GM06990 (cell line): ENCODE measurements around the gene GNLY.

Experiments used
- DNase-seq: peaks from one replicate; pipeline ENCODE4 v3.0.0-alpha.2; 2011; ENCODE audit not compliant: insufficient read length; ENCODE audit errors: extremely low read depth
- H3K27me3 ChIP-seq: replicated peaks from 2 replicates; pipeline ENCODE4 v1.6.0; 2011; ENCODE audit warnings: low read length; ENCODE audit not compliant: control insufficient read depth, insufficient read depth
- H3K36me3 ChIP-seq: 2 replicates; pipeline ENCODE4 v1.5.1; 2011; ENCODE audit warnings: low read length; ENCODE audit not compliant: control insufficient read depth, insufficient read depth
- H3K4me3 ChIP-seq: replicated peaks from 2 replicates; pipeline ENCODE4 v1.5.1; 2011; ENCODE audit warnings: low read depth, mild to moderate bottlenecking, control low read depth, low read length
- CTCF ChIP-seq: IDR thresholded peaks from 2 replicates; pipeline ENCODE4 v1.5.1; 2011; ENCODE audit warnings: low read length, control low read depth, mild to moderate bottlenecking, inconsistent platforms; ENCODE audit not compliant: insufficient read depth, poor library complexity, severe bottlenecking

The GNLY gene

GRCh38 chr2:85714841-85715240 lies 20.7 kb downstream of the GNLY start:
- no peaks in the 10 kb centered on the region; the same call in none of the 2 replicates for H3K27me3 ChIP-seq
- H3K36me3 ChIP-seq = no peaks in the 10 kb centered on the region
- DNase-seq = no peak
- TF ChIP-seq CTCF = no peak
- H3K4me3 ChIP-seq = no peak overlapping the region

- no peak for TF ChIP-seq CTCF
- Histone ChIP-seq H3K36me3 (no peaks in the 10 kb centered on the region), H3K4me3 (no peak overlapping the region), H3K27me3 (no peaks in the 10 kb centered on the region; the same call in none of the 2 replicates)
- no peak for DNase-seq
These were observed 22.3 kb downstream of the GNLY start for GRCh38 chr2:85716346-85716914.

- DNase-seq = no peak
- no peak overlapping the region for H3K4me3 ChIP-seq
- no peak for TF ChIP-seq CTCF
- H3K27me3 ChIP-seq = no peaks in the 10 kb centered on the region; the same call in none of the 2 replicates
- H3K36me3 ChIP-seq = no peaks in the 10 kb centered on the region
These were observed 23.3 kb downstream of the GNLY start for GRCh38 chr2:85717308-85718008.

- DNase-seq = no peak
- no peaks in the 10 kb centered on the region; the same call in none of the 2 replicates for H3K27me3 ChIP-seq
- no peak for TF ChIP-seq CTCF
- H3K36me3 ChIP-seq = no peaks in the 10 kb centered on the region
- no peak overlapping the region for H3K4me3 ChIP-seq
These were observed 23.8 kb downstream of the GNLY start for GRCh38 chr2:85718009-85718391.

- TF ChIP-seq CTCF = no peak
- Histone ChIP-seq H3K36me3 (no peaks in the 10 kb centered on the region), H3K27me3 (no peaks in the 10 kb centered on the region; the same call in none of the 2 replicates), H3K4me3 (no peak overlapping the region)
- no peak for DNase-seq
These were observed 24.8 kb downstream of the GNLY start for GRCh38 chr2:85718885-85719492.
